ENCODE data around the gene COG5. TPM values are rescaled to one million over a fixed set of nuclear protein-coding genes. Genes with fewer than 3 reads are reported as not detected.
A peak's percentile ranks its signal among the peaks of the same experiment; 100 is the strongest.

The COG5 gene
- total RNA-seq, 1 donor from 2014 or later: 21.4 TPM

GRCh38 chr7:107359520-107360316, 204.0 kb downstream of the COG5 start:
- H3K9me3 ChIP-seq (ENCODE audit: control insufficient read depth in 3 of 3, low read length in 3 of 3): peaks cover 2 to 6% (median 4%) of the 10 kb centered on the region in 3 donors
- peak overlapping the region in 1 of 3 donors; percentile 14 for H3K4me3 ChIP-seq (ENCODE audit: low read length in 3 of 3)
- no peak overlapping the region for H3K27ac ChIP-seq (ENCODE audit: low read depth, low read length)
- no peaks in the 10 kb centered on the region for H3K4me1 ChIP-seq (ENCODE audit: control insufficient read depth in 3 of 3, insufficient read depth in 3 of 3, low read length in 3 of 3)
- no peaks in the 10 kb centered on the region for H3K27me3 ChIP-seq (ENCODE audit: control insufficient read depth in 3 of 3, insufficient read depth in 3 of 3, low read length in 3 of 3)
- peaks cover 13 to 24% (median 19%) of the 10 kb centered on the region in 3 donors for H3K36me3 ChIP-seq (ENCODE audit: control insufficient read depth in 3 of 3, insufficient read depth in 3 of 3, low read length in 3 of 3)
- no peak overlapping the region for H3K9ac ChIP-seq (ENCODE audit: low read depth in 1 of 3, low read length in 3 of 3)

GRCh38 chr7:107355616-107356015, 208.1 kb downstream of the COG5 start:
- Histone ChIP-seq H3K9ac (ENCODE audit: low read depth in 1 of 3, low read length in 3 of 3) (no peak overlapping the region), H3K4me1 (ENCODE audit: control insufficient read depth in 3 of 3, insufficient read depth in 3 of 3, low read length in 3 of 3) (peaks cover 0 to 2% (median 0%) of the 10 kb centered on the region in 3 donors), H3K36me3 (ENCODE audit: control insufficient read depth in 3 of 3, insufficient read depth in 3 of 3, low read length in 3 of 3) (peaks cover 10 to 15% (median 12%) of the 10 kb centered on the region in 3 donors), H3K27ac (ENCODE audit: low read depth, low read length) (no peak overlapping the region), H3K9me3 (ENCODE audit: control insufficient read depth in 3 of 3, low read length in 3 of 3) (peaks cover 2 to 6% (median 4%) of the 10 kb centered on the region in 3 donors), H3K27me3 (ENCODE audit: control insufficient read depth in 3 of 3, insufficient read depth in 3 of 3, low read length in 3 of 3) (no peaks in the 10 kb centered on the region), H3K4me3 (ENCODE audit: low read length in 3 of 3) (no peak overlapping the region)

- H3K27ac ChIP-seq (ENCODE audit: low read depth, low read length): no peak overlapping the region
- no peak overlapping the region for H3K9ac ChIP-seq (ENCODE audit: low read depth in 1 of 3, low read length in 3 of 3)
- peaks cover 0 to 5% (median 2%) of the 10 kb centered on the region in 3 donors for H3K36me3 ChIP-seq (ENCODE audit: control insufficient read depth in 3 of 3, insufficient read depth in 3 of 3, low read length in 3 of 3)
- H3K27me3 ChIP-seq (ENCODE audit: control insufficient read depth in 3 of 3, insufficient read depth in 3 of 3, low read length in 3 of 3): no peaks in the 10 kb centered on the region
- H3K4me1 ChIP-seq (ENCODE audit: control insufficient read depth in 3 of 3, insufficient read depth in 3 of 3, low read length in 3 of 3): peaks cover 0 to 2% (median 0%) of the 10 kb centered on the region in 3 donors
- H3K4me3 ChIP-seq (ENCODE audit: low read length in 3 of 3): no peak overlapping the region
- peaks cover 0 to 1% (median 1%) of the 10 kb centered on the region in 3 donors for H3K9me3 ChIP-seq (ENCODE audit: control insufficient read depth in 3 of 3, low read length in 3 of 3)
These were observed 209.1 kb downstream of the COG5 start for GRCh38 chr7:107354640-107355039.

- H3K27me3 ChIP-seq (ENCODE audit: control insufficient read depth in 3 of 3, insufficient read depth in 3 of 3, low read length in 3 of 3): no peaks in the 10 kb centered on the region
- H3K4me3 ChIP-seq (ENCODE audit: low read length in 3 of 3): no peak overlapping the region
These were observed 210.0 kb downstream of the COG5 start for GRCh38 chr7:107353701-107354100.

GRCh38 chr7:107345898-107346297, 217.8 kb downstream of the COG5 start:
- H3K4me1 ChIP-seq (ENCODE audit: control insufficient read depth in 3 of 3, insufficient read depth in 3 of 3, low read length in 3 of 3): no peaks in the 10 kb centered on the region
- no peak overlapping the region for H3K4me3 ChIP-seq (ENCODE audit: low read length in 3 of 3)
- no peak overlapping the region for H3K9ac ChIP-seq (ENCODE audit: low read depth in 1 of 3, low read length in 3 of 3)
- H3K27me3 ChIP-seq (ENCODE audit: control insufficient read depth in 3 of 3, insufficient read depth in 3 of 3, low read length in 3 of 3): no peaks in the 10 kb centered on the region
- peaks cover 0 to 3% (median 0%) of the 10 kb centered on the region in 3 donors for H3K9me3 ChIP-seq (ENCODE audit: control insufficient read depth in 3 of 3, low read length in 3 of 3)
- no peaks in the 10 kb centered on the region for H3K36me3 ChIP-seq (ENCODE audit: control insufficient read depth in 3 of 3, insufficient read depth in 3 of 3, low read length in 3 of 3)
- H3K27ac ChIP-seq (ENCODE audit: low read depth, low read length): no peak overlapping the region

More at GRCh38 chr7:107353701-107354100, 210.0 kb downstream of the COG5 start:
- Histone ChIP-seq H3K9ac (ENCODE audit: low read depth in 1 of 3, low read length in 3 of 3) (no peak overlapping the region), H3K4me1 (ENCODE audit: control insufficient read depth in 3 of 3, insufficient read depth in 3 of 3, low read length in 3 of 3) (peaks cover 0 to 2% (median 0%) of the 10 kb centered on the region in 3 donors), H3K27ac (ENCODE audit: low read depth, low read length) (no peak overlapping the region), H3K36me3 (ENCODE audit: control insufficient read depth in 3 of 3, insufficient read depth in 3 of 3, low read length in 3 of 3) (no peaks in the 10 kb centered on the region), H3K9me3 (ENCODE audit: control insufficient read depth in 3 of 3, low read length in 3 of 3) (no peaks in the 10 kb centered on the region)

GRCh38 chr7:107344799-107345198, 218.9 kb downstream of the COG5 start:
- Histone ChIP-seq H3K4me3 (ENCODE audit: low read length in 3 of 3) (no peak overlapping the region), H3K9ac (ENCODE audit: low read depth in 1 of 3, low read length in 3 of 3) (no peak overlapping the region), H3K4me1 (ENCODE audit: control insufficient read depth in 3 of 3, insufficient read depth in 3 of 3, low read length in 3 of 3) (no peaks in the 10 kb centered on the region), H3K27me3 (ENCODE audit: control insufficient read depth in 3 of 3, insufficient read depth in 3 of 3, low read length in 3 of 3) (no peaks in the 10 kb centered on the region), H3K27ac (ENCODE audit: low read depth, low read length) (no peak overlapping the region), H3K9me3 (ENCODE audit: control insufficient read depth in 3 of 3, low read length in 3 of 3) (peaks cover 0 to 4% (median 0%) of the 10 kb centered on the region in 3 donors), H3K36me3 (ENCODE audit: control insufficient read depth in 3 of 3, insufficient read depth in 3 of 3, low read length in 3 of 3) (no peaks in the 10 kb centered on the region)

GRCh38 chr7:107344286-107344685, 219.4 kb downstream of the COG5 start:
- no peak overlapping the region for H3K4me3 ChIP-seq (ENCODE audit: low read length in 3 of 3)
- H3K36me3 ChIP-seq (ENCODE audit: control insufficient read depth in 3 of 3, insufficient read depth in 3 of 3, low read length in 3 of 3): no peaks in the 10 kb centered on the region
- H3K4me1 ChIP-seq (ENCODE audit: control insufficient read depth in 3 of 3, insufficient read depth in 3 of 3, low read length in 3 of 3): no peaks in the 10 kb centered on the region
- H3K9me3 ChIP-seq (ENCODE audit: control insufficient read depth in 3 of 3, low read length in 3 of 3): peaks cover 0 to 4% (median 0%) of the 10 kb centered on the region in 3 donors
- H3K27me3 ChIP-seq (ENCODE audit: control insufficient read depth in 3 of 3, insufficient read depth in 3 of 3, low read length in 3 of 3): no peaks in the 10 kb centered on the region
- no peak overlapping the region for H3K9ac ChIP-seq (ENCODE audit: low read depth in 1 of 3, low read length in 3 of 3)
- H3K27ac ChIP-seq (ENCODE audit: low read depth, low read length): no peak overlapping the region

- Histone ChIP-seq H3K27me3 (ENCODE audit: control insufficient read depth in 3 of 3, insufficient read depth in 3 of 3, low read length in 3 of 3) (no peaks in the 10 kb centered on the region), H3K9ac (ENCODE audit: low read depth in 1 of 3, low read length in 3 of 3) (no peak overlapping the region), H3K27ac (ENCODE audit: low read depth, low read length) (no peak overlapping the region), H3K9me3 (ENCODE audit: control insufficient read depth in 3 of 3, low read length in 3 of 3) (peaks cover 0 to 5% (median 4%) of the 10 kb centered on the region in 3 donors), H3K4me3 (ENCODE audit: low read length in 3 of 3) (no peak overlapping the region), H3K36me3 (ENCODE audit: control insufficient read depth in 3 of 3, insufficient read depth in 3 of 3, low read length in 3 of 3) (no peaks in the 10 kb centered on the region), H3K4me1 (ENCODE audit: control insufficient read depth in 3 of 3, insufficient read depth in 3 of 3, low read length in 3 of 3) (no peaks in the 10 kb centered on the region)
These were observed 225.6 kb downstream of the COG5 start for GRCh38 chr7:107338080-107338479.

GRCh38 chr7:107332488-107333269, 231.0 kb downstream of the COG5 start:
- H3K36me3 ChIP-seq (ENCODE audit: control insufficient read depth in 3 of 3, insufficient read depth in 3 of 3, low read length in 3 of 3): no peaks in the 10 kb centered on the region
- no peak overlapping the region for H3K27ac ChIP-seq (ENCODE audit: low read depth, low read length)
- H3K4me1 ChIP-seq (ENCODE audit: control insufficient read depth in 3 of 3, insufficient read depth in 3 of 3, low read length in 3 of 3): no peaks in the 10 kb centered on the region
- H3K27me3 ChIP-seq (ENCODE audit: control insufficient read depth in 3 of 3, insufficient read depth in 3 of 3, low read length in 3 of 3): no peaks in the 10 kb centered on the region
- H3K9me3 ChIP-seq (ENCODE audit: control insufficient read depth in 3 of 3, low read length in 3 of 3): no peaks in the 10 kb centered on the region
- H3K4me3 ChIP-seq (ENCODE audit: low read length in 3 of 3): no peak overlapping the region
- no peak overlapping the region for H3K9ac ChIP-seq (ENCODE audit: low read depth in 1 of 3, low read length in 3 of 3)

- no peaks in the 10 kb centered on the region for H3K36me3 ChIP-seq (ENCODE audit: control insufficient read depth in 3 of 3, insufficient read depth in 3 of 3, low read length in 3 of 3)
These were observed 233.2 kb downstream of the COG5 start for GRCh38 chr7:107330478-107330877.

More at GRCh38 chr7:107330478-107330877, 233.2 kb downstream of the COG5 start:
- no peak overlapping the region for H3K9ac ChIP-seq (ENCODE audit: low read depth in 1 of 3, low read length in 3 of 3)
- H3K27me3 ChIP-seq (ENCODE audit: control insufficient read depth in 3 of 3, insufficient read depth in 3 of 3, low read length in 3 of 3): no peaks in the 10 kb centered on the region
- H3K4me1 ChIP-seq (ENCODE audit: control insufficient read depth in 3 of 3, insufficient read depth in 3 of 3, low read length in 3 of 3): no peaks in the 10 kb centered on the region
- H3K27ac ChIP-seq (ENCODE audit: low read depth, low read length): no peak overlapping the region
- no peak overlapping the region for H3K4me3 ChIP-seq (ENCODE audit: low read length in 3 of 3)
- H3K9me3 ChIP-seq (ENCODE audit: control insufficient read depth in 3 of 3, low read length in 3 of 3): no peaks in the 10 kb centered on the region
